HEK293 (cell line): ENCODE data around the gene MRC2.

Source experiments
- ZBTB17 ChIP-seq: fragments of 450-650 bp; formaldehyde crosslinking; IDR thresholded peaks from 2 replicates; pipeline ENCODE4 v1.5.1; 2016; ENCODE audit warnings: missing biosample characterization, missing genetic modification characterization
- ZBTB48 ChIP-seq: fragments of 450-650 bp; formaldehyde crosslinking; IDR thresholded peaks from 2 replicates; pipeline ENCODE4 v1.5.1; 2016; ENCODE audit warnings: missing biosample characterization, missing genetic modification characterization
- ZNF155 ChIP-seq: fragments of 450-650 bp; formaldehyde crosslinking; IDR thresholded peaks from 2 replicates; pipeline ENCODE4 v1.5.1; 2016; ENCODE audit warnings: missing biosample characterization, missing genetic modification characterization
- ZNF169 ChIP-seq: fragments of 450-650 bp; formaldehyde crosslinking; IDR thresholded peaks from 2 replicates; pipeline ENCODE4 v1.5.1; 2016; ENCODE audit warnings: missing biosample characterization, missing genetic modification characterization
- ZNF529 ChIP-seq: fragments of 450-650 bp; formaldehyde crosslinking; IDR thresholded peaks from 2 replicates; pipeline ENCODE4 v1.5.1; 2017; ENCODE audit warnings: missing genetic modification characterization, missing biosample characterization; ENCODE audit not compliant: insufficient replicate concordance
- ZNF585B ChIP-seq: fragments of 450-650 bp; formaldehyde crosslinking; IDR thresholded peaks from 2 replicates; pipeline ENCODE4 v1.5.1; 2016; ENCODE audit warnings: missing biosample characterization, missing genetic modification characterization
- ZNF768 ChIP-seq: fragments of 450-650 bp; formaldehyde crosslinking; IDR thresholded peaks from 2 replicates; pipeline ENCODE4 v1.5.1; 2018; ENCODE audit warnings: missing biosample characterization, mild to moderate bottlenecking, missing genetic modification characterization
- ZNF830 ChIP-seq: fragments of 450-650 bp; IDR thresholded peaks from 2 replicates; pipeline ENCODE4 v1.5.0; 2018; ENCODE audit warnings: missing biosample characterization, missing genetic modification characterization, low read depth, mild to moderate bottlenecking, moderate library complexity
- ZSCAN30 ChIP-seq: fragments of 450-650 bp; IDR thresholded peaks from 2 replicates; pipeline ENCODE4 v1.5.1; 2018; ENCODE audit warnings: missing biosample characterization, mild to moderate bottlenecking, missing genetic modification characterization, moderate library complexity
- TF ChIP-seq, protein P1 (sequence below): fragments of 450-650 bp; formaldehyde crosslinking; IDR thresholded peaks from 2 replicates; pipeline ENCODE4 v1.5.1; 2016; ENCODE audit warnings: missing biosample characterization, missing genetic modification characterization
- TF ChIP-seq, protein P2 (sequence below): fragments of 450-650 bp; formaldehyde crosslinking; IDR thresholded peaks from 2 replicates; pipeline ENCODE4 v1.5.1; 2016; ENCODE audit warnings: missing biosample characterization, missing genetic modification characterization, low read depth
- TF ChIP-seq, protein P3 (sequence below): sonication (generic); formaldehyde crosslinking; IDR thresholded peaks from 2 replicates; pipeline ENCODE4 v1.8.1; 2022; ENCODE audit warnings: mild to moderate bottlenecking, moderate library complexity, missing genetic modification reagents
- TF ChIP-seq, protein P4 (sequence below): fragments of 450-650 bp; formaldehyde crosslinking; IDR thresholded peaks from 2 replicates; pipeline ENCODE4 v1.5.1; 2017; ENCODE audit warnings: missing biosample characterization, missing genetic modification characterization
- TF ChIP-seq, protein P5 (sequence below): fragments of 450-650 bp; formaldehyde crosslinking; IDR thresholded peaks from 2 replicates; pipeline ENCODE4 v1.5.1; 2016; ENCODE audit warnings: missing biosample characterization, missing genetic modification characterization

MRC2 gene

DNA sequence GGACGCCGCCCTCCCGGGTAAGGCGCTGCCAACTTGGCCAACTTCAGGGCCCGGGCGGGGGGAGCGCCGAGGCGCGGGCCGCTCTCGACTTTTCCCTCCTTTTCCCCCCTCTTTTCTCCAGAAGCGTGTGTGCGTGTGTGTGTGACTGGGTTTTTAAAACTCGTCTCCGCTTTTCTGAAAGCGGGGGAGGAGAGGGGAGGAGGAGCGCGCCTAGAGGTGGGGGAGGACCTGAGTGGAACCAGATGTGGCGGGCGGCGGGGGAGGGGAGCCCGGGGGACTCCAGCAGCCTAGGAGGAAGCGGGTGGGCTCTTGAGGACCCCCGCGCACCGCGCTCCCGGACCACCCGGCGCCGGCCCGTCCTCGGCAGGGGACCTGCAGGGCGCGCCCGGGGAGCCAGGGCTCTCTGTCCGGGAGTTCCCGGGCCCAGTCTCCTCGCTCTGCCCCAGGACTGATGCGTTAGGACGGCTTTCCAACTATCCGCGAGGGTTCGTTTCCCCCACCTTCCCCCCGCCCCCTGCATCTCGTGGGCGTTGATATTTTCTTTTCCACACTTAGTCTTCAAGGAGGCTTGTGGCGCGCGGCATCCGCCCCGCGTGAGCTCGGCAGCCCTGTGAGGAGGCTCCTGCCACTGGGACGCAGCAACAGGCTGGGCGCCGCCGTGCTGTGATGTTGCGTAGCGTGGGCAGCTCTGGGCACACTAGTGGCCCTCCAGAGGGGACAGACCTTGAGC, 599 bp downstream of the MRC2 start (continued):
- TF ChIP-seq, protein P1, sequence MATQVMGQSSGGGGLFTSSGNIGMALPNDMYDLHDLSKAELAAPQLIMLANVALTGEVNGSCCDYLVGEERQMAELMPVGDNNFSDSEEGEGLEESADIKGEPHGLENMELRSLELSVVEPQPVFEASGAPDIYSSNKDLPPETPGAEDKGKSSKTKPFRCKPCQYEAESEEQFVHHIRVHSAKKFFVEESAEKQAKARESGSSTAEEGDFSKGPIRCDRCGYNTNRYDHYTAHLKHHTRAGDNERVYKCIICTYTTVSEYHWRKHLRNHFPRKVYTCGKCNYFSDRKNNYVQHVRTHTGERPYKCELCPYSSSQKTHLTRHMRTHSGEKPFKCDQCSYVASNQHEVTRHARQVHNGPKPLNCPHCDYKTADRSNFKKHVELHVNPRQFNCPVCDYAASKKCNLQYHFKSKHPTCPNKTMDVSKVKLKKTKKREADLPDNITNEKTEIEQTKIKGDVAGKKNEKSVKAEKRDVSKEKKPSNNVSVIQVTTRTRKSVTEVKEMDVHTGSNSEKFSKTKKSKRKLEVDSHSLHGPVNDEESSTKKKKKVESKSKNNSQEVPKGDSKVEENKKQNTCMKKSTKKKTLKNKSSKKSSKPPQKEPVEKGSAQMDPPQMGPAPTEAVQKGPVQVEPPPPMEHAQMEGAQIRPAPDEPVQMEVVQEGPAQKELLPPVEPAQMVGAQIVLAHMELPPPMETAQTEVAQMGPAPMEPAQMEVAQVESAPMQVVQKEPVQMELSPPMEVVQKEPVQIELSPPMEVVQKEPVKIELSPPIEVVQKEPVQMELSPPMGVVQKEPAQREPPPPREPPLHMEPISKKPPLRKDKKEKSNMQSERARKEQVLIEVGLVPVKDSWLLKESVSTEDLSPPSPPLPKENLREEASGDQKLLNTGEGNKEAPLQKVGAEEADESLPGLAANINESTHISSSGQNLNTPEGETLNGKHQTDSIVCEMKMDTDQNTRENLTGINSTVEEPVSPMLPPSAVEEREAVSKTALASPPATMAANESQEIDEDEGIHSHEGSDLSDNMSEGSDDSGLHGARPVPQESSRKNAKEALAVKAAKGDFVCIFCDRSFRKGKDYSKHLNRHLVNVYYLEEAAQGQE (tag by site-specific recombination), result no peak
- TF ChIP-seq ZBTB17, result no peak
- TF ChIP-seq ZNF529, result no peak
- TF ChIP-seq, protein P2, sequence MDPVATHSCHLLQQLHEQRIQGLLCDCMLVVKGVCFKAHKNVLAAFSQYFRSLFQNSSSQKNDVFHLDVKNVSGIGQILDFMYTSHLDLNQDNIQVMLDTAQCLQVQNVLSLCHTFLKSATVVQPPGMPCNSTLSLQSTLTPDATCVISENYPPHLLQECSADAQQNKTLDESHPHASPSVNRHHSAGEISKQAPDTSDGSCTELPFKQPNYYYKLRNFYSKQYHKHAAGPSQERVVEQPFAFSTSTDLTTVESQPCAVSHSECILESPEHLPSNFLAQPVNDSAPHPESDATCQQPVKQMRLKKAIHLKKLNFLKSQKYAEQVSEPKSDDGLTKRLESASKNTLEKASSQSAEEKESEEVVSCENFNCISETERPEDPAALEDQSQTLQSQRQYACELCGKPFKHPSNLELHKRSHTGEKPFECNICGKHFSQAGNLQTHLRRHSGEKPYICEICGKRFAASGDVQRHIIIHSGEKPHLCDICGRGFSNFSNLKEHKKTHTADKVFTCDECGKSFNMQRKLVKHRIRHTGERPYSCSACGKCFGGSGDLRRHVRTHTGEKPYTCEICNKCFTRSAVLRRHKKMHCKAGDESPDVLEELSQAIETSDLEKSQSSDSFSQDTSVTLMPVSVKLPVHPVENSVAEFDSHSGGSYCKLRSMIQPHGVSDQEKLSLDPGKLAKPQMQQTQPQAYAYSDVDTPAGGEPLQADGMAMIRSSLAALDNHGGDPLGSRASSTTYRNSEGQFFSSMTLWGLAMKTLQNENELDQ (tag by site-specific recombination), result no peak
- TF ChIP-seq, protein P3, sequence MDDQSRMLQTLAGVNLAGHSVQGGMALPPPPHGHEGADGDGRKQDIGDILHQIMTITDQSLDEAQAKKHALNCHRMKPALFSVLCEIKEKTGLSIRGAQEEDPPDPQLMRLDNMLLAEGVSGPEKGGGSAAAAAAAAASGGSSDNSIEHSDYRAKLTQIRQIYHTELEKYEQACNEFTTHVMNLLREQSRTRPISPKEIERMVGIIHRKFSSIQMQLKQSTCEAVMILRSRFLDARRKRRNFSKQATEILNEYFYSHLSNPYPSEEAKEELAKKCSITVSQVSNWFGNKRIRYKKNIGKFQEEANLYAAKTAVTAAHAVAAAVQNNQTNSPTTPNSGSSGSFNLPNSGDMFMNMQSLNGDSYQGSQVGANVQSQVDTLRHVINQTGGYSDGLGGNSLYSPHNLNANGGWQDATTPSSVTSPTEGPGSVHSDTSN (CRISPR knock-in tag), result no peak
- TF ChIP-seq ZNF830, result no peak
- 0 out of 2 replicates have a peak, but pooled peaks have one; percentile 2 for TF ChIP-seq ZSCAN30 (tag by site-specific recombination)
- TF ChIP-seq, protein P4, sequence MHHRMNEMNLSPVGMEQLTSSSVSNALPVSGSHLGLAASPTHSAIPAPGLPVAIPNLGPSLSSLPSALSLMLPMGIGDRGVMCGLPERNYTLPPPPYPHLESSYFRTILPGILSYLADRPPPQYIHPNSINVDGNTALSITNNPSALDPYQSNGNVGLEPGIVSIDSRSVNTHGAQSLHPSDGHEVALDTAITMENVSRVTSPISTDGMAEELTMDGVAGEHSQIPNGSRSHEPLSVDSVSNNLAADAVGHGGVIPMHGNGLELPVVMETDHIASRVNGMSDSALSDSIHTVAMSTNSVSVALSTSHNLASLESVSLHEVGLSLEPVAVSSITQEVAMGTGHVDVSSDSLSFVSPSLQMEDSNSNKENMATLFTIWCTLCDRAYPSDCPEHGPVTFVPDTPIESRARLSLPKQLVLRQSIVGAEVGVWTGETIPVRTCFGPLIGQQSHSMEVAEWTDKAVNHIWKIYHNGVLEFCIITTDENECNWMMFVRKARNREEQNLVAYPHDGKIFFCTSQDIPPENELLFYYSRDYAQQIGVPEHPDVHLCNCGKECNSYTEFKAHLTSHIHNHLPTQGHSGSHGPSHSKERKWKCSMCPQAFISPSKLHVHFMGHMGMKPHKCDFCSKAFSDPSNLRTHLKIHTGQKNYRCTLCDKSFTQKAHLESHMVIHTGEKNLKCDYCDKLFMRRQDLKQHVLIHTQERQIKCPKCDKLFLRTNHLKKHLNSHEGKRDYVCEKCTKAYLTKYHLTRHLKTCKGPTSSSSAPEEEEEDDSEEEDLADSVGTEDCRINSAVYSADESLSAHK (tag by site-specific recombination), result no peak
- TF ChIP-seq ZBTB48 (tag by site-specific recombination), result no peak
- TF ChIP-seq ZNF169 (tag by site-specific recombination), result no peak
- no peak for TF ChIP-seq ZNF585B (tag by site-specific recombination)
- no peak for TF ChIP-seq ZNF155 (tag by site-specific recombination)
- TF ChIP-seq ZNF768 (tag by site-specific recombination), result no peak
- TF ChIP-seq, protein P5, sequence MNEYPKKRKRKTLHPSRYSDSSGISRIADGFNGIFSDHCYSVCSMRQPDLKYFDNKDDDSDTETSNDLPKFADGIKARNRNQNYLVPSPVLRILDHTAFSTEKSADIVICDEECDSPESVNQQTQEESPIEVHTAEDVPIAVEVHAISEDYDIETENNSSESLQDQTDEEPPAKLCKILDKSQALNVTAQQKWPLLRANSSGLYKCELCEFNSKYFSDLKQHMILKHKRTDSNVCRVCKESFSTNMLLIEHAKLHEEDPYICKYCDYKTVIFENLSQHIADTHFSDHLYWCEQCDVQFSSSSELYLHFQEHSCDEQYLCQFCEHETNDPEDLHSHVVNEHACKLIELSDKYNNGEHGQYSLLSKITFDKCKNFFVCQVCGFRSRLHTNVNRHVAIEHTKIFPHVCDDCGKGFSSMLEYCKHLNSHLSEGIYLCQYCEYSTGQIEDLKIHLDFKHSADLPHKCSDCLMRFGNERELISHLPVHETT (tag by site-specific recombination), result no peak
